MG63 (cell line): ENCODE measurements around the gene BAZ2B. TPM values are rescaled to one million over a fixed set of nuclear protein-coding genes. Genes with fewer than 3 reads are reported as not detected.

Experiments used
- DNase-seq: peaks from one replicate; pipeline ENCODE4 v3.0.0-alpha.2; 2020
- H3K27me3 ChIP-seq: fragments of 250-450 bp; sonication (Bioruptor Pico); 2 replicates; pipeline ENCODE4 v1.5.1; 2020; ENCODE audit warnings: mild to moderate bottlenecking, moderate library complexity
- H3K36me3 ChIP-seq: fragments of 250-450 bp; sonication (Bioruptor Pico); 2 replicates; pipeline ENCODE4 v1.5.1; 2020; ENCODE audit warnings: mild to moderate bottlenecking, moderate library complexity
- H3K4me3 ChIP-seq: fragments of 250-450 bp; sonication (Bioruptor Pico); 2 replicates; pipeline ENCODE4 v1.5.1; 2020; ENCODE audit warnings: mild to moderate bottlenecking, moderate library complexity
- H3K9me3 ChIP-seq: fragments of 250-450 bp; sonication (Bioruptor Pico); 2 replicates; pipeline ENCODE4 v1.5.1; 2020; ENCODE audit warnings: mild to moderate bottlenecking, moderate library complexity
- total RNA-seq: library from RNA; depleted of rRNA; stranded (reverse); fragments of >200 nt; shearing (Covaris generic); gene quantifications from 2 replicates; pipeline ENCODE4 v1.2.3, GENCODE V29; 2014; ENCODE audit warnings: low replicate concordance

The BAZ2B gene
- total RNA-seq, 1 experiment from 2014 or later = 2.1 TPM

- Histone ChIP-seq H3K4me3 (no peak overlapping the region), H3K36me3 (no peaks in the 10 kb centered on the region), H3K9me3 (no peaks in the 10 kb centered on the region), H3K27me3 (no peaks in the 10 kb centered on the region)
- no peak for DNase-seq
These were observed 84.9 kb downstream of the BAZ2B start for GRCh38 chr2:159531475-159531874.

- DNase-seq = no peak
- H3K4me3 ChIP-seq = no peak overlapping the region
- no peaks in the 10 kb centered on the region for H3K9me3 ChIP-seq
- H3K27me3 ChIP-seq = no peaks in the 10 kb centered on the region
- no peaks in the 10 kb centered on the region for H3K36me3 ChIP-seq
These were observed 89.9 kb downstream of the BAZ2B start for GRCh38 chr2:159526433-159526832.

- H3K36me3 ChIP-seq = no peaks in the 10 kb centered on the region
- no peak for DNase-seq
- H3K9me3 ChIP-seq = no peaks in the 10 kb centered on the region
- H3K27me3 ChIP-seq = no peaks in the 10 kb centered on the region
- H3K4me3 ChIP-seq = no peak overlapping the region
These were observed 91.3 kb downstream of the BAZ2B start for GRCh38 chr2:159525012-159525411.

DNA sequence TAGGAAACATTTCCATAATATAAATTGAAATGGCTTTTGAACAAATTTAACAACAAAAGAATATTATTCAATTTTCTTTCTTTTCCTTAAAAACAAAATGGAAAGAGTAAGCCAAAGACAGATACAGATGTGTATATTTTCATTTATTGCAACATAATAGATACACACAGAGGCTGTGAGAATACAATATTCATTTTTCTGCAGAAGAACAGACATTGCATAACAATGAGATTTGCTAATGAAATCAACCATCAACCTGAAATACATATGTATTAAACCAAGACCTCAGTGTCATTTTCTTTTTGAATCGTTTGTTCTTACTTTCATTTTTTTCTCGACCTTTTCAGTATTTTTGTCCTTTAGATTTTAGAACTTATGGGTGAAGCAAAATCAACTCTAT lies 95.1 kb downstream of the BAZ2B start:
- H3K9me3 ChIP-seq = no peaks in the 10 kb centered on the region
- DNase-seq = no peak
- no peak overlapping the region for H3K4me3 ChIP-seq
- H3K36me3 ChIP-seq = no peaks in the 10 kb centered on the region
- H3K27me3 ChIP-seq = no peaks in the 10 kb centered on the region

- DNase-seq = no peak
- Histone ChIP-seq H3K4me3 (no peak overlapping the region), H3K36me3 (no peaks in the 10 kb centered on the region)
These were observed 97.9 kb downstream of the BAZ2B start for GRCh38 chr2:159518321-159519005.

GRCh38 chr2:159516241-159516758 lies 100.0 kb downstream of the BAZ2B start:
- DNase-seq = no peak
- no peaks in the 10 kb centered on the region for H3K9me3 ChIP-seq
- no peaks in the 10 kb centered on the region for H3K27me3 ChIP-seq
- no peaks in the 10 kb centered on the region for H3K36me3 ChIP-seq
- peak overlapping the region; percentile 42 for H3K4me3 ChIP-seq

More at GRCh38 chr2:159518321-159519005, 97.9 kb downstream of the BAZ2B start:
- H3K27me3 ChIP-seq = no peaks in the 10 kb centered on the region
- H3K9me3 ChIP-seq = no peaks in the 10 kb centered on the region

GRCh38 chr2:159515441-159515840 lies 100.9 kb downstream of the BAZ2B start:
- Histone ChIP-seq H3K27me3 (no peaks in the 10 kb centered on the region), H3K4me3 (no peak overlapping the region), H3K9me3 (no peaks in the 10 kb centered on the region), H3K36me3 (no peaks in the 10 kb centered on the region)
- no peak for DNase-seq

GRCh38 chr2:159513745-159514144 lies 102.6 kb downstream of the BAZ2B start:
- no peaks in the 10 kb centered on the region for H3K9me3 ChIP-seq
- no peaks in the 10 kb centered on the region for H3K36me3 ChIP-seq
- H3K4me3 ChIP-seq = no peak overlapping the region
- DNase-seq = no peak
- no peaks in the 10 kb centered on the region for H3K27me3 ChIP-seq

DNA sequence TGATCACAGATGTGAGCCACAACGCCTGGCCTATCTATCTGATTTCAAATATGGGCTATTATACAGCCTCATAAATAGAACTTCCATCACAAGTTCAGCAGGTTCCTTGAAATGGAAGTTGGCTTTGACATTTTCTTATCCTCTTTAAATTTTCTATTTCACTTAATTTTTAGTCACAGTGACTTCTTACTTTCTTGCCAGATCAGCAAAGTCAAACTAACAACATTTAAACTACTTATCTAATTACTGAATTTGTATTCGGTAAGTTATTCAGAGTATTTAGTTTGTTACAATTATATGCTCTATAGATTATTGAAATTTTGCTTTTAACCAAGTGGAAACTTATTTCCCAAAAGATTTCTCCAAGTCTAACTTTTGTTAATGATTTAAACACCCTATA lies 108.2 kb downstream of the BAZ2B start:
- Histone ChIP-seq H3K4me3 (no peak overlapping the region), H3K9me3 (no peaks in the 10 kb centered on the region), H3K36me3 (no peaks in the 10 kb centered on the region), H3K27me3 (no peaks in the 10 kb centered on the region)
- no peak for DNase-seq

- Histone ChIP-seq H3K36me3 (no peaks in the 10 kb centered on the region), H3K9me3 (no peaks in the 10 kb centered on the region), H3K27me3 (no peaks in the 10 kb centered on the region), H3K4me3 (no peak overlapping the region)
- DNase-seq = no peak
These were observed 109.4 kb downstream of the BAZ2B start for GRCh38 chr2:159506764-159507440.

GRCh38 chr2:159506202-159506601 lies 110.1 kb downstream of the BAZ2B start:
- H3K36me3 ChIP-seq = no peaks in the 10 kb centered on the region
- no peak overlapping the region for H3K4me3 ChIP-seq
- H3K27me3 ChIP-seq = no peaks in the 10 kb centered on the region
- no peaks in the 10 kb centered on the region for H3K9me3 ChIP-seq
- no peak for DNase-seq

DNA sequence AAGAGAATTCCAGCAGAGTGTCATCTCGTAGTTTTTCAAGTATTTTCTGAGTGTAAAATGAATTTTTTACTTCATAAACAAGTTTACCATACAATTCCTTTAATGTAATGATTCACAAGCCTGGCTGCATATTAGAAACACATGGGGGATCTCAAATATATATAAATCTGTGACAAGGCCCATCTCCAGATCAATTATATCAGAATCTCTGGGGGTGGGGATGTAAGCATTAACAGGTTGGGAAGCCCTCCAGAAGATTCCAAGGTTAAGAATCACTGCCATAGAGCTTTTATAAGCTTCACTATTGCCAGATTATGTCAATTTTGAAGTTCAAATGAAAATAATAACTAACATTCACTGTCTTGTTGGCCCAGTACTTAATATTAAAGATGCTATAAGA lies 111.2 kb downstream of the BAZ2B start:
- Histone ChIP-seq H3K4me3 (no peak overlapping the region), H3K36me3 (no peaks in the 10 kb centered on the region), H3K9me3 (no peaks in the 10 kb centered on the region), H3K27me3 (no peaks in the 10 kb centered on the region)
- no peak for DNase-seq

DNA sequence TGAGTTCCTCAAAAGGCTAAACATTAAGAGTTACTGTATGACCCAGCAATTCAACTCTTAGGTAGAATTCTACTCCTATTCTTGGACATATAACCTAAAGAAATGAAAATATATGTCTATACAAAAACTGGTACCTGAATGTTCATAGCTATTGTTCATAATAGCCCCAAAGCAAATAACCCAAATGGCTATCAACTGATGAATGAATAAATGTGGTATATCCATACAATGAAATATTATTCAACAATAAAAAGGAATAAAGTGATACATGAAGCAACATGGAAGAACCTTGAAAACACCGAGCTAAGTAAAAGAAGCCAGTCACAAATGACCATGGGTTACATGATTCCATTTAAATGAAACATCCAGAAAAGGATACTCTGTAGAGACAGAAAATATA lies 114.6 kb downstream of the BAZ2B start:
- H3K27me3 ChIP-seq = no peaks in the 10 kb centered on the region

DNA sequence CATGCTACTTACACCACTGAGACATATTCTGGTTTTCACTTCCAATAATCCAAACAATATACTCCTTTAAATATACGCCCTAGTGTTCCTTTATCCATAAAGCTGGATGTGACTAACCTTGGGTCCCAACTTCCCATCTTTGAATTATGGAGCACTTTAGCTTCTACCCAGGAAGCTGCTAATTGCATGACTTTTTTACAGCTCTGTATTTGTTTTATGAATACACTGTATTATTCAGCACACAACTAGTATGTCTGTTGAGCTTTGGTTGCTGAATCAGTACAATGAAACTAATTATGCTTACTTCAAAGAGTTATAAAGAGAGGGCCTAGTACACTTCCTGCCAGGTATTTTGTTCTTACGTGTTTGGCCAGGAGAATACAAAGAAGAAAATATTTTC lies 118.5 kb downstream of the BAZ2B start:
- Histone ChIP-seq H3K36me3 (no peaks in the 10 kb centered on the region), H3K27me3 (no peaks in the 10 kb centered on the region)
- no peak for DNase-seq

More for the DNA sequence above, 114.6 kb downstream of the BAZ2B start:
- Histone ChIP-seq H3K4me3 (no peak overlapping the region), H3K9me3 (no peaks in the 10 kb centered on the region), H3K36me3 (no peaks in the 10 kb centered on the region)
- no peak for DNase-seq

DNA sequence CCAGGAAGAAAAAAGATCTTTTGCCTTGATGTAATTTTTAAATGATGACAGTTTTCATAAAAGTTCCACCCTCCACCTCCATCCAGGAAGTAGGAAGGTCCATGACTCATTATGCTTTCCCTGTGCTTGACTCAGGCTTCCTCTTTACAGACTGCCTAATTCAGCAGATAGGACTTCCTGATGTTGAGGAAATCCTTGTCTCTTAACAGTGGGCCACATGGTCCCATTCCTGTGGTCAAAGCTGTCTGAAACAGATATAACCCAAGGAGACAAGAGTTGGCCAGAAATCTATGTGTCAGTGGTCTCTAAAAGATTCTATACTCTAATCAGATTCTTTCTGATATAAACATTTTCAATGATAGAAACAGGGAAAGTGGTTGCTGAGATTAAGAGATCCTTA lies 119.1 kb downstream of the BAZ2B start:
- Histone ChIP-seq H3K36me3 (no peaks in the 10 kb centered on the region), H3K9me3 (no peaks in the 10 kb centered on the region), H3K27me3 (no peaks in the 10 kb centered on the region), H3K4me3 (no peak overlapping the region)
- DNase-seq = peak; percentile 44

More for the DNA sequence above, 118.5 kb downstream of the BAZ2B start:
- H3K9me3 ChIP-seq = no peaks in the 10 kb centered on the region
- H3K4me3 ChIP-seq = no peak overlapping the region

- no peak for DNase-seq
- Histone ChIP-seq H3K9me3 (no peaks in the 10 kb centered on the region), H3K36me3 (no peaks in the 10 kb centered on the region), H3K4me3 (no peak overlapping the region), H3K27me3 (no peaks in the 10 kb centered on the region)
These were observed 126.9 kb downstream of the BAZ2B start for GRCh38 chr2:159489476-159489875.

DNA sequence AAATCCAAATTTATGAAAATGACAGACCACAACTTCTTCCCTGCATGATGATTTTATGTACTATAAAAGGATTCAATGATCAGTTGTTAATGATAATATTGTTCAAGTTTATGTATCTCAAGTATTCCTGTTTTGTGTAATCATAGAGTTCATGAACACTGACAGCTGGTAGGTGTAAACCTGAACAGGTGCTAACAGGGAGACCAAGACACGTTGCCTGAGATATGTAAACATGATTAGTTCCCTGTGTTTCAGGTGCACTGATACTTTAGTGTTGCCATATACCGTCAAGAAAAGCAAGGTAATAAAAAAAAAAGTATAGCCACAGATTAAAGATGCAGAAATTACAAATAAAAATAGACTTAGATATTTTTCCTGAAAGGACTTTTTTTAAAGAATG lies 131.8 kb downstream of the BAZ2B start:
- DNase-seq = no peak
- H3K36me3 ChIP-seq = no peaks in the 10 kb centered on the region
- no peaks in the 10 kb centered on the region for H3K9me3 ChIP-seq
- H3K27me3 ChIP-seq = no peaks in the 10 kb centered on the region
- H3K4me3 ChIP-seq = no peak overlapping the region

GRCh38 chr2:159476329-159476728 lies 140.0 kb downstream of the BAZ2B start:
- no peak for DNase-seq
- Histone ChIP-seq H3K27me3 (no peaks in the 10 kb centered on the region), H3K4me3 (no peak overlapping the region), H3K36me3 (peaks cover 3% of the 10 kb centered on the region; the same call in 1 of the 2 replicates), H3K9me3 (no peaks in the 10 kb centered on the region)
